Thyroid gland (tissue), 4 donors: ENCODE data around the gene CTTNBP2NL. TPM values are rescaled to one million over a fixed set of nuclear protein-coding genes. Genes with fewer than 3 reads are reported as not detected.

Experiments
- DNase-seq, 2 donors: peaks; one replicate each; pipeline ENCODE4 v3.0.0-alpha.2; 2019
- H3K27ac ChIP-seq, 3 donors: fragments of 200-600 bp; sonication (generic); 1 replicate in 2 of 3; 2 replicates in 1 of 3; pipeline ENCODE4 v1.5.1; 2016 to 2019; ENCODE audit warnings: mild to moderate bottlenecking in 1 of 3, moderate library complexity in 1 of 3
- H3K27me3 ChIP-seq: fragments of 200-600 bp; sonication (generic); one replicate; pipeline ENCODE4 v1.5.1; 2019
- H3K36me3 ChIP-seq, 2 donors: fragments of 200-600 bp; sonication (generic); one replicate each; pipeline ENCODE4 v1.5.1; 2016 to 2019
- H3K4me1 ChIP-seq, 2 donors: fragments of 200-600 bp; sonication (generic); one replicate each; pipeline ENCODE4 v1.5.1; 2017 to 2019
- H3K4me3 ChIP-seq, 3 donors: fragments of 200-600 bp; sonication (generic); replicated peaks in 1 of 3; 1 replicate in 2 of 3; 2 replicates in 1 of 3; pipeline ENCODE4 v1.5.1; 2016; ENCODE audit warnings: mild to moderate bottlenecking in 1 of 3
- H3K9me3 ChIP-seq: fragments of 200-600 bp; sonication (generic); one replicate; pipeline ENCODE4 v1.5.1; 2017
- POLR2A ChIP-seq, 2 donors: fragments of 450-650 bp; IDR thresholded peaks; one replicate each; pipeline ENCODE4 v1.6.1; 2017; ENCODE audit warnings: antibody characterized with exemption in 2 of 2, mild to moderate bottlenecking in 2 of 2, moderate library complexity in 1 of 2
- WGBS, 2 donors: methylation state at CpG; one replicate each; pipeline ENCODE4 v1.1.5; 2017; 5-methylcytosine and 5-hydroxymethylcytosine counted together
- intact Hi-C: fragments of 100-400 bp; cut with DNase I; formaldehyde crosslinking; loops from one replicate; pipeline ENCODE4 v1.15.1; 2023
- total RNA-seq, 4 donors: library from RNA; depleted of rRNA; stranded (reverse); fragments of >200 nt; gene quantifications; one replicate each; pipeline ENCODE4 v1.2.3, GENCODE V29; 2016
- TF ChIP-seq, protein P1 (sequence below), 6 experiments: fragments of 200-600 bp in 3 of 6; fragments of 450-650 bp in 3 of 6; sonication (generic) in 3 of 6; IDR thresholded peaks; one replicate each; pipeline ENCODE4 v1.5.1; 2016 to 2019; ENCODE audit warnings: antibody characterized with exemption in 6 of 6, mild to moderate bottlenecking in 2 of 6, inconsistent platforms in 1 of 6, moderate library complexity in 1 of 6

CTTNBP2NL gene
- total RNA-seq, 4 donors from 2014 or later = 11.8 to 20.7 (median 19.2) TPM

DNA sequence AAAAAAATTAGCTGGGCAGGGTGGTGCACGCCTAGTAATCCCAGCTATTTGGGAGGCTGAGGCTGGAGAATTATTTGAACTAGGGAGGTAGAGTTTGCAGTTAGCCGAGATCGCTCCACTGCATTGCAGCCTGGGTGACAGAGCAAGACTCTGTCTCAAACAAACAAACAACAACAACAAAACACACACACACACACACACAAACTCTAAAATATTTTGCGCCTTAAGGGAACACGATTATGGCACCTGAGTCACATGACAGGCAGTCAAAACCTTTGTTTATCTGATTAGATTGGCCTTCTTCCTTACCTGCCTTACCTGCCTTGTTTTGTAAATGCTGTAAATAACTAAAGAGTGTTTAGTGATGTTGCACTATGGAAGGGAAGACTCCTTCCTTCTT lies 92.1 kb downstream of the CTTNBP2NL start:
- H3K4me3 ChIP-seq = no peak overlapping the region
- no peaks in the 10 kb centered on the region for H3K4me1 ChIP-seq
- DNase-seq = no peak
- no peak overlapping the region for H3K27ac ChIP-seq
- H3K36me3 ChIP-seq = no peaks in the 10 kb centered on the region
- intact Hi-C loops = no loop called here
- H3K27me3 ChIP-seq = no peaks in the 10 kb centered on the region
- H3K9me3 ChIP-seq = no peaks in the 10 kb centered on the region
- no peak for TF ChIP-seq POLR2A (IDR thresholded peaks at IDR 0.05)
- TF ChIP-seq, protein P1, sequence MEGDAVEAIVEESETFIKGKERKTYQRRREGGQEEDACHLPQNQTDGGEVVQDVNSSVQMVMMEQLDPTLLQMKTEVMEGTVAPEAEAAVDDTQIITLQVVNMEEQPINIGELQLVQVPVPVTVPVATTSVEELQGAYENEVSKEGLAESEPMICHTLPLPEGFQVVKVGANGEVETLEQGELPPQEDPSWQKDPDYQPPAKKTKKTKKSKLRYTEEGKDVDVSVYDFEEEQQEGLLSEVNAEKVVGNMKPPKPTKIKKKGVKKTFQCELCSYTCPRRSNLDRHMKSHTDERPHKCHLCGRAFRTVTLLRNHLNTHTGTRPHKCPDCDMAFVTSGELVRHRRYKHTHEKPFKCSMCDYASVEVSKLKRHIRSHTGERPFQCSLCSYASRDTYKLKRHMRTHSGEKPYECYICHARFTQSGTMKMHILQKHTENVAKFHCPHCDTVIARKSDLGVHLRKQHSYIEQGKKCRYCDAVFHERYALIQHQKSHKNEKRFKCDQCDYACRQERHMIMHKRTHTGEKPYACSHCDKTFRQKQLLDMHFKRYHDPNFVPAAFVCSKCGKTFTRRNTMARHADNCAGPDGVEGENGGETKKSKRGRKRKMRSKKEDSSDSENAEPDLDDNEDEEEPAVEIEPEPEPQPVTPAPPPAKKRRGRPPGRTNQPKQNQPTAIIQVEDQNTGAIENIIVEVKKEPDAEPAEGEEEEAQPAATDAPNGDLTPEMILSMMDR (IDR thresholded peaks at IDR 0.05) = no peak
- 91 to 95% methylated on average over 5 of the region's 5 CpGs for WGBS, 2 donors

DNA sequence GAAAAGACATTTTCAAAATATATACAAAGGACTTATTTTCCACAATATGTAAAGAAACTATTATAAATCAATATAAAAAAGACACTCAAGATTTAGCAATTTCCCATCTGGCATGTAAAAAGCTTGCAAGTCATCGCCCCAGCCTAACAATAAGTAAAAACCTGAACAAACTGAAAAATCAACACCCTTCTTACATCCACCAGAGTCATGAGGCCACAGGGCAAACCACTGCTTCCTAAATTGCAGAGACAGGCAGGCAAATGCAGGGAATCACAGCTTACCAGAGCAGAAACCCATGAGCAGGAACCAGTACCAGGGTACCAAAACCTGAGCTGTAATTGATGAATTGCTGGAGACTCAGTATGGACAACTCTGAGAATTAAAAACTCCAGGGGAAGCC lies 96.1 kb downstream of the CTTNBP2NL start:
- no peak for DNase-seq
- no peaks in the 10 kb centered on the region for H3K9me3 ChIP-seq
- no peaks in the 10 kb centered on the region for H3K36me3 ChIP-seq
- H3K4me1 ChIP-seq = no peaks in the 10 kb centered on the region
- H3K27me3 ChIP-seq = no peaks in the 10 kb centered on the region
- TF ChIP-seq, protein P1 (IDR thresholded peaks at IDR 0.05) = no peak
- TF ChIP-seq POLR2A (IDR thresholded peaks at IDR 0.05) = no peak
- H3K4me3 ChIP-seq = no peak overlapping the region
- WGBS, 2 donors = 86 to 91% methylated on average over 1 of the region's 1 CpG
- H3K27ac ChIP-seq = no peak overlapping the region
- intact Hi-C loops = no loop called here

DNA sequence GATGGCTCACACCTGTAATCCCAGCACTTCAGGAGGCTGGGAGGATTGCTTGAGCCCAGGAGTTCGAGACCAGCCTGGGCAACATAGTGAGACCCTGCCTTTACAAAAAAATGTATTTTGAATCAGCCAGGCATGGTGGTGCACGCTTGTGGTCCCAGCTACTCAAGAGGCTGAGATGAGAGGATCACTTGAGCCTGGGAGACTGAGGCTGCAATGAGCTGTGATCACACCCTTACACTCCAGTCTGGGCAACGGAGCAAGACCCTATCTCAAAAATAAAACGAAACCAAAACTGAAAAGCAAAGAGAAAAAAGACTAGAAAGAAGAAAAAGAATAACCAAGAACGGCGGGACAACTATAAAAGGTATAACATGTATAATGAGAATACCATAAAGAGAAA lies 97.3 kb downstream of the CTTNBP2NL start:
- no peak for DNase-seq
- TF ChIP-seq POLR2A (IDR thresholded peaks at IDR 0.05) = no peak
- TF ChIP-seq, protein P1 (IDR thresholded peaks at IDR 0.05) = no peak
- Histone ChIP-seq H3K4me1 (no peaks in the 10 kb centered on the region), H3K27ac (no peak overlapping the region), H3K4me3 (no peak overlapping the region), H3K27me3 (no peaks in the 10 kb centered on the region), H3K36me3 (no peaks in the 10 kb centered on the region), H3K9me3 (no peaks in the 10 kb centered on the region)
- intact Hi-C loops = no loop called here
- 76 to 77% methylated on average over 6 of the region's 6 CpGs for WGBS, 2 donors

DNA sequence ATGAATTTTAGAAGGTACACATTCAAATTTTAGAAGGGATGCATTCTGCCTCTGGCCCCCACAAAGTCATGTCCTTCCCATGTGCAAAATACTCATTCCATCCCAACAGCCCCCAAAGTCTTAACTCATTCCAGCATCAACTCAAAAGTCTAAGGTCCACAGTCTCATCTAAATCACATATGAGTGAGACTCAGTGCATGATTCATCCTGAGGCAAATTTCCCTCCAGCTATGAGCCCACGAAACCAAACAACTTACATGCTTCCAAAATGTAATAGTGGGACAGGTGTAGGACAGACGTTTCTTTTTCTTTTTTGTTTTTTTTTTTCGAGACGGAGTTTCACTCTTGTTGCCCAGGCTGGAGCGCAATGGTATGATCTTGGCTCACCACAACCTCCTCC lies 100.3 kb downstream of the CTTNBP2NL start:
- no peak for DNase-seq
- H3K27me3 ChIP-seq = no peaks in the 10 kb centered on the region
- no peaks in the 10 kb centered on the region for H3K36me3 ChIP-seq
- intact Hi-C loops = no loop called here
- H3K4me3 ChIP-seq = no peak overlapping the region
- 86 to 88% methylated on average over 5 of the region's 5 CpGs for WGBS, 2 donors
- no peak overlapping the region for H3K27ac ChIP-seq
- no peaks in the 10 kb centered on the region for H3K9me3 ChIP-seq
- TF ChIP-seq, protein P1 (IDR thresholded peaks at IDR 0.05) = no peak
- TF ChIP-seq POLR2A (IDR thresholded peaks at IDR 0.05) = no peak
- peaks cover 0 to under 1% of the 10 kb centered on the region in 2 donors for H3K4me1 ChIP-seq

DNA sequence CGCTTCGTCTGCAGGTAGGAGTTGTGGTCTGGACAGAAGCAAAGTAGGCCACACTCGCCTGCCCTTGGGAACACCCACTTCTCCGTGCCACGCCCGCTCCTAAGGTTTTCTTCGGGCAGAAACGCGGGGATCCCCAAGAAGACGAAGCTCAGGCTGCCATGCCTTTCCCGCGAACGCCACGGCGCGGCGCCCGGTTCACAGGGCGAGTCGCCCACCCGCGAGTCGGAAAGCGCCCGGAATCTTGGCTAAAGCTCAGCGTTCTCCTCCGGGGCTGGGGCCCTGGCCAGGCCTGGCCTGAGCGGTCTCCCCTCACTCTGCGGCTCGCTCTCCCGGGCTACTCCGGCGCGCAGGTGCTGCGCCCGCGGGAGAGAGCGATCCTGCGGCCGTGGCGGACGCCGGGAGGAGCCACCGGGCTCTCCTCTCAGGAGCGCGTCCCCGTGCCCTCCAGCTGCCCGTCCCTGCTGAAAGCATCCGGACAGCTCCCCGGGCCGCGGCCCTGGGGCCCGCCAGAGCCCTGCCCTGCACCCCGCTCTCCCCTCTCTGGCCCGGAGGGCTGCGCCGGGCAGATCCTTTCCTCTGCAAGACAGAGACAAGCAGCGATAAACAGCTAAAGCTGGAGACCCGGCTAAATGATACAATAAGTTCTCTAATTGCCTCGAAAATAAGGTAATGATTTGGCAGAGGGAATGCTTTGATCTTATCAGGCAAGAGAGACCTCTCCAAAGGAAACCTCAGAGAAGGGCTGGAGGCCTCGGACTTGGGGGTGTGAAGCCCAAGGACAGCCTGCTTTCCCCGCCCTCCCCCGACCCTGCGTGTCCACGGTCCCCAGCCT lies 106.0 kb downstream of the CTTNBP2NL start:
- H3K4me3 ChIP-seq = peak overlapping the region in 2 of 3 donors; percentile 25 to 33
- peak; percentile 73 to 78 for DNase-seq
- no peaks in the 10 kb centered on the region for H3K9me3 ChIP-seq
- peaks cover 0 to 12% of the 10 kb centered on the region in 2 donors for H3K4me1 ChIP-seq
- no peaks in the 10 kb centered on the region for H3K27me3 ChIP-seq
- H3K36me3 ChIP-seq = no peaks in the 10 kb centered on the region
- intact Hi-C loops = loop anchor here (10.0 kb wide), 1 partner anchor 203 kb away; the partner anchor contains the start of gene RHOC
- 7 to 8% methylated on average over 27 of the region's 65 CpGs for WGBS, 2 donors
- TF ChIP-seq, protein P1 (IDR thresholded peaks at IDR 0.05) = peak in 5 of 6 experiments; percentile 29 to 72 (median 57)
- no peak for TF ChIP-seq POLR2A (IDR thresholded peaks at IDR 0.05)
- H3K27ac ChIP-seq = no peak overlapping the region
